ENCODE results near the gene PLA2G4A.

DNA sequence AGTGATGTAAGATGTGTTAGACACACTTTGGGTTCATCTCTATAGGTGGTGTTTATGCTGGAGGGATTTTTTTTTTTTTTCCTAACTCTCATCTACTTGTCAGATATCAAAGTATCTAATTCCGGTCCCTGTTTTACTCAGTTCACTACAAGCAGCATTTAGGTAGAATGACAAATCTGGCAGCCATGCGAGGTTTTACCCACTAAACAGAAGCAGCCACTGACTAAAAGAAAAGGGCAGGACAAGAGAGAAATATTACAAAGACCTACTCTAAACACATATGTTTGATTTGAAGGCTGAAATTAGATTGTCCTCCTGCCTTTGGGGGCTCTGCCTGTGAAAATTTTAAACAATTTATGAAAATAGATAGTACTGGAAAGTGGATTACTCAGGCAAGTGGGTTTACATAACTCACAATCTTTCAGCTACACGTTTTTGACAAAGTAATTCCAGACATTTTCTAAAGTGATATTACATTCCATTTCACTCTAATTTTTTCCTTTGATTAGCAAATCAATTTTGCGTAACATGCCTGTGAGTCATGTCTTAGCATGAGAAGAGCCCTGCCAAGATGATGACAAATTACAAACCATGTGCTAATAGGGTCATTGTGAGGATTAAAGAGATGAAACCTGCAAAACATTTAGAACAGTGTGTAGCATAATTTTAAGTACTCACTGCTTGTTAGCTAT, 172.6 kb downstream of the PLA2G4A start:
- no peak for TF ChIP-seq CTCF (IDR thresholded peaks at IDR 0.05)
- no peak for TF ChIP-seq POLR2A (IDR thresholded peaks at IDR 0.05)
- no peak for TF ChIP-seq EP300 (IDR thresholded peaks at IDR 0.05)
